ENCODE measurements around the gene PRKCB. TPM values are rescaled to one million over a fixed set of nuclear protein-coding genes. Genes with fewer than 3 reads are reported as not detected.

The PRKCB gene
- polyA plus RNA-seq, 2 of the 4 experiments (the other 2 are of a cell fraction), result 0.09 to 0.22 TPM

DNA sequence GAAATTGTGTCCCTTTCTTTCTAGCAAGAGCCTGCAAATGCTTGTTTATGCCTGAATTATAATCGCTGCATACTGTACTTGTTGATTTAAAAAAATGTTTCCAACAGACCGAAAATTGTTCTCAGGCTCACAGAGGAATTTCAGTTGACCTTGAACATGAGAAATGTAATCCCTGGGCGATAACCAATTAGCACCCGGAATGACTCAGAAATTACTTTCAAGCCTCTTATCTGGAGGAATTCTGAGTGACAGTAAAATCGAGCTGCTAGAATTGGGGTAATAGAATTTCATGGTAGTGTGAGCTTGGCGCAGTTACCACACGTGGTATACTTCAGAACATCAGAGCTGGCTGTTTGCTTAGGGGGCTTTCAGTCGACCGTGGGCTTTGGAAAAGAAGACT, 281.2 kb downstream of the PRKCB start:
- FAIRE-seq (no peak), ATAC-seq (no peak), DNase-seq (ENCODE audit: low read depth in 1 of 2, low spot score in 1 of 2) (no peak)
- ChIA-PET CTCF (no interaction called here), POLR2A (no interaction called here)
- TF ChIP-seq RCOR1 (IDR thresholded peaks at IDR 0.05; ENCODE audit: low read depth, low read length) (no peak), ZSCAN20 (CRISPR knock-in tag; IDR thresholded peaks at IDR 0.05) (no peak), NFE2L2 (conservative IDR thresholded peaks at IDR 0.05; ENCODE audit: low read length) (no peak), EHMT2 (IDR thresholded peaks at IDR 0.05; ENCODE audit: low read depth) (no peak), TP53 (CRISPR knock-in tag; IDR thresholded peaks at IDR 0.05) (no peak)
- TF ChIP-seq, protein P1, sequence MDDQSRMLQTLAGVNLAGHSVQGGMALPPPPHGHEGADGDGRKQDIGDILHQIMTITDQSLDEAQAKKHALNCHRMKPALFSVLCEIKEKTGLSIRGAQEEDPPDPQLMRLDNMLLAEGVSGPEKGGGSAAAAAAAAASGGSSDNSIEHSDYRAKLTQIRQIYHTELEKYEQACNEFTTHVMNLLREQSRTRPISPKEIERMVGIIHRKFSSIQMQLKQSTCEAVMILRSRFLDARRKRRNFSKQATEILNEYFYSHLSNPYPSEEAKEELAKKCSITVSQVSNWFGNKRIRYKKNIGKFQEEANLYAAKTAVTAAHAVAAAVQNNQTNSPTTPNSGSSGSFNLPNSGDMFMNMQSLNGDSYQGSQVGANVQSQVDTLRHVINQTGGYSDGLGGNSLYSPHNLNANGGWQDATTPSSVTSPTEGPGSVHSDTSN (IDR thresholded peaks at IDR 0.05), result no peak
- Histone ChIP-seq H3K27ac (no peak overlapping the region), H3K4me1 (no peaks in the 10 kb centered on the region), H3K4me2 (no peak overlapping the region), H3K9me3 (no peaks in the 10 kb centered on the region), H3K4me3 (no peak overlapping the region)
- whole genome bisulfite sequencing (ENCODE audit: missing lambda C conversion rate), result 8% methylated on average over 9 of the region's 9 CpGs

DNA sequence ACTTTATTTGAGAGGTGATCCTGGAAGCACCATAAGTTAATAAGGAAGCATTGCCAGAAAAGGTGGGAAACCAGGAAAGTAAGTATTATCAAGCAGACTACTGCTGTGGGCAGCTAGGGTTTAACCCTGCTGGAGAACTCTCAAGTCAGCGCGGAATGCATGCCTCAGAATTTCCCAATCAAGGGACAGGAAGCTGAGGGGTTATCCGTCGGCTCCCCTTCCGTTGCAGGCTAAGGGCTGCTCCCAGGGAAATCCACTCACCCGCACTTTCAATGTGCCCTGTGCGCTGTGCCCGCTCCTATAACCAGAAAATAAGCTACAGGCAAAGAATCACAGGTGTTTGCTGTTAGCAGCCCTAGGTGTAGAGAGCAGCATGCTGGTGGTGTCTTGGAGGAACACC, 281.9 kb downstream of the PRKCB start:
- no peak overlapping the region for H3K27ac ChIP-seq
- WGBS (ENCODE audit: missing lambda C conversion rate), result 3% methylated on average over 8 of the region's 8 CpGs
- no peak overlapping the region for H3K4me2 ChIP-seq
- FAIRE-seq, result no peak
- H3K4me3 ChIP-seq, result no peak overlapping the region
- ChIA-PET POLR2A (no interaction called here), CTCF (no interaction called here)
- TF ChIP-seq EHF (CRISPR knock-in tag; IDR thresholded peaks at IDR 0.05) (no peak), HOXA7 (CRISPR knock-in tag; IDR thresholded peaks at IDR 0.05) (no peak), ZFP36 (IDR thresholded peaks at IDR 0.05; ENCODE audit: borderline replicate concordance, partially characterized antibody) (no peak), POLR2A (IDR thresholded peaks at IDR 0.05; ENCODE audit: low read length) (no peak), RCOR1 (IDR thresholded peaks at IDR 0.05; ENCODE audit: low read depth, low read length) (no peak), TFCP2L1 (CRISPR knock-in tag; IDR thresholded peaks at IDR 0.05) (no peak), TP53 (CRISPR knock-in tag; IDR thresholded peaks at IDR 0.05) (no peak)
- TF ChIP-seq, protein P2, sequence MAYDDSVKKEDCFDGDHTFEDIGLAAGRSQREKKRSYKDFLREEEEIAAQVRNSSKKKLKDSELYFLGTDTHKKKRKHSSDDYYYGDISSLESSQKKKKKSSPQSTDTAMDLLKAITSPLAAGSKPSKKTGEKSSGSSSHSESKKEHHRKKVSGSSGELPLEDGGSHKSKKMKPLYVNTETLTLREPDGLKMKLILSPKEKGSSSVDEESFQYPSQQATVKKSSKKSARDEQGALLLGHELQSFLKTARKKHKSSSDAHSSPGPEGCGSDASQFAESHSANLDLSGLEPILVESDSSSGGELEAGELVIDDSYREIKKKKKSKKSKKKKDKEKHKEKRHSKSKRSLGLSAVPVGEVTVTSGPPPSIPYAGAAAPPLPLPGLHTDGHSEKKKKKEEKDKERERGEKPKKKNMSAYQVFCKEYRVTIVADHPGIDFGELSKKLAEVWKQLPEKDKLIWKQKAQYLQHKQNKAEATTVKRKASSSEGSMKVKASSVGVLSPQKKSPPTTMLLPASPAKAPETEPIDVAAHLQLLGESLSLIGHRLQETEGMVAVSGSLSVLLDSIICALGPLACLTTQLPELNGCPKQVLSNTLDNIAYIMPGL (CRISPR knock-in tag; IDR thresholded peaks at IDR 0.05; ENCODE audit: borderline replicate concordance), result no peak
- TF ChIP-seq, protein P3, sequence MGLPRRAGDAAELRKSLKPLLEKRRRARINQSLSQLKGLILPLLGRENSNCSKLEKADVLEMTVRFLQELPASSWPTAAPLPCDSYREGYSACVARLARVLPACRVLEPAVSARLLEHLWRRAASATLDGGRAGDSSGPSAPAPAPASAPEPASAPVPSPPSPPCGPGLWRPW (IDR thresholded peaks at IDR 0.05), result no peak
- DNase-seq (ENCODE audit: low read depth in 1 of 2, low spot score in 1 of 2), result no peak
- H3K4me1 ChIP-seq, result no peaks in the 10 kb centered on the region
- H3K9me3 ChIP-seq, result no peaks in the 10 kb centered on the region
- no peak for ATAC-seq

DNA sequence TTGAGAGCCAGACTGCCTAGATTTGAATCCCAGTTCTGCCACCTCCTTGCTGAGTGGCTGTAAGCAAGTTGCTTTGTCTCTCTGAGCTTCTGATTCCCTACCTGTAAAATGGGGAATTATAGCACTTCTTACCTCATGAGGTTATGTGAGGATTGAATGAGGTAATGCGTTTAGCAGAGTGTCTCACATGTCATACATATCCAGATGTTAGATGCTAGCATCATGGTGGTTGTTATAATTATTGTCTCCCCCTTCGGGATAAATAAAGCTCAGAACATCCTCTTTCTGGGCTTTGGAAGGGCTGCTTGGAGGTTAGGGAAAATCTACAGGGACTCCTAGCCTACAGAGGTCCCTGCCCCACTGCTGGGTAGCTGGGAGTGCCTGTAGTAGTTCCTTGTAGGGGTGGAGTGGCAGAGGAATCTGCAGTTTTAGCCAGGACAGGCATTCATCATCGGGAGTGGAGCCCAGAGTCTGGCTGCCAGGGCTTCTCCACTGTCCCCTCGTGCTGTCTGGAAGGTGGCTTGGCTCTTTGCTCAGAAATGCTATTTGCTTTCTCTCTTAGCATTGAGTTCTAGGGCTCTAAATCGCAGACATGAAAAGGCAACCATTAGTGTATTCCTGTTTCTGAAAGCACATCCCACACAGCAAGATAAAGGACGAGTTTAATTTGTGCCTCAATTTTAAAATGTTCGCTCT, 282.5 kb downstream of the PRKCB start:
- Histone ChIP-seq H3K4me2 (no peak overlapping the region), H3K4me3 (no peak overlapping the region), H3K27ac (no peak overlapping the region), H3K4me1 (no peaks in the 10 kb centered on the region), H3K9me3 (no peaks in the 10 kb centered on the region)
- DNase-seq (ENCODE audit: low read depth in 1 of 2, low spot score in 1 of 2), result no peak
- TF ChIP-seq PHF8 (IDR thresholded peaks at IDR 0.05; ENCODE audit: borderline replicate concordance, low read depth) (no peak), ZFP36 (IDR thresholded peaks at IDR 0.05; ENCODE audit: borderline replicate concordance, partially characterized antibody) (no peak), RNF2 (IDR thresholded peaks at IDR 0.05; ENCODE audit: borderline replicate concordance, low read depth) (no peak), JUN (IDR thresholded peaks at IDR 0.05) (no peak), EHMT2 (IDR thresholded peaks at IDR 0.05; ENCODE audit: low read depth) (no peak), NFE2L2 (conservative IDR thresholded peaks at IDR 0.05; ENCODE audit: low read length) (no peak), SMC3 (IDR thresholded peaks at IDR 0.05) (no peak), MAFK (IDR thresholded peaks at IDR 0.05; ENCODE audit: partially characterized antibody) (no peak), ZNF302 (CRISPR knock-in tag; IDR thresholded peaks at IDR 0.05) (no peak), MAZ (IDR thresholded peaks at IDR 0.05; ENCODE audit: borderline replicate concordance, low read depth, low read length) (no peak), EHF (CRISPR knock-in tag; IDR thresholded peaks at IDR 0.05) (no peak), JUNB (IDR thresholded peaks at IDR 0.05) (no peak), NPAS2 (CRISPR knock-in tag; IDR thresholded peaks at IDR 0.05; ENCODE audit: borderline replicate concordance) (no peak), NR3C1 (IDR thresholded peaks at IDR 0.05) (no peak), HEYL (CRISPR knock-in tag; IDR thresholded peaks at IDR 0.05) (no peak)
- TF ChIP-seq, protein P3 (IDR thresholded peaks at IDR 0.05), result no peak
- CTCF ChIA-PET, result no interaction called here
- under 1% methylated on average over 7 of the region's 7 CpGs for WGBS (ENCODE audit: missing lambda C conversion rate)
- POLR2A ChIA-PET, result no interaction called here
- no peak for FAIRE-seq
- no peak; a peak in 1 of 6 replicates for ATAC-seq

Measured in A549 (cell line).